ENCODE data around the gene ARPP21. TPM values are rescaled to one million over a fixed set of nuclear protein-coding genes. Genes with fewer than 3 reads are reported as not detected.

The ARPP21 gene
- total RNA-seq, 2 experiments from 2014 or later, result 1.0 to 1.1 TPM

DNA sequence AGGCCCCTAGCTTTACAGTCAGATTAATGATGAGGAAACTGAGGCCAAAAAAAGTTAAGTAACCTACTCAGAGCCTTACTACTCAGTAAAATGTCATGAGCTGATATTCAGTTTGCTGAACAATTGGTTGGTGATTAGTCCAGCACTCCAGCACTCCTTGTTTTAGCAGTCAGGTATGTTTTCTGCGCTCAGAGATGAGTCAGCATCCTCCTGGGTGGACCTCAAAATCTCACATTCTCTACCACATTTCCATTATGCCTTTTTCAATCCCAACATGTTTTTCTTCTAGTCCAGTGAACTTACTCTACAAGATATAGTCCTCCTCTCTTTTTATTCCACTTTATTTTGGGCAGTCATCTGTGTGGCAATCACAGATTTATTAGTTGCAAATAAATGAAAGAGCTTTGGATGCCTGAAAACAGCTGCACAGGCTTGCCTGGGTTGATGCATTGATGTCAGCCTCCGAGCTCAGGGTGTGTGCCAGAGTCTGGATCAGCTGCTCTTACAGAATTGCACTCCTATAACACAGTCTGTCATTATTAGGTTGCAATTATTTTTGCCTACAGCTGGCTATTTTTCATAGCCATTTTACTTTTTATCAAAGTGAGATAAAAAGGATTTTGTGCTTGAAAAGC, 133.2 kb downstream of the ARPP21 start:
- Histone ChIP-seq H3K36me3 (ENCODE audit: insufficient read depth, low read length) (no peaks in the 10 kb centered on the region), H3K4me2 (ENCODE audit: low read length) (no peak overlapping the region), H3K4me1 (ENCODE audit: insufficient read depth, low read length, poor library complexity, severe bottlenecking) (no peaks in the 10 kb centered on the region), H2AFZ (ENCODE audit: low read length) (peak overlapping the region; percentile 11; the same call in 1 of the 2 replicates), H3K27ac (ENCODE audit: low read depth, low read length, poor library complexity, severe bottlenecking) (no peak overlapping the region), H3K4me3 (ENCODE audit: low read depth, low read length, poor library complexity, severe bottlenecking) (no peak overlapping the region), H3K9me2 (ENCODE audit: insufficient read depth, low read length) (no peaks in the 10 kb centered on the region), H4K20me1 (ENCODE audit: insufficient read depth, low read length) (no peaks in the 10 kb centered on the region), H3K79me2 (ENCODE audit: insufficient read depth, low read depth, low read length) (no peaks in the 10 kb centered on the region), H3K9me3 (ENCODE audit: low read length) (no peaks in the 10 kb centered on the region)
- POLR2A ChIA-PET, result interaction anchor here (0.7 to 2.0 kb wide), 3 partner anchors 9 to 271 kb away, joined by 3 to 6 read pairs (median 3); no protein-coding TSS in a partner anchor
- CTCF ChIA-PET (ENCODE audit: unreplicated experiment), result no interaction called here
- no TSS peak for BruUV-seq (replicated peaks)
- intact Hi-C loops (cut with micrococcal nuclease; ENCODE audit: unreplicated experiment), result no loop called here
- no peak for TF ChIP-seq EZH2phosphoT487 (IDR thresholded peaks at IDR 0.05; ENCODE audit: borderline replicate concordance, low read depth, low read length)
- TF ChIP-seq CTCF (conservative IDR thresholded peaks at IDR 0.05; ENCODE audit: low read length), result no peak
- no peak for DNase-seq (ENCODE audit: low spot score)

- CTCF ChIA-PET (ENCODE audit: unreplicated experiment), result no interaction called here
- H3K79me2 ChIP-seq (ENCODE audit: insufficient read depth, low read depth, low read length), result no peaks in the 10 kb centered on the region
- intact Hi-C loops (cut with micrococcal nuclease; ENCODE audit: unreplicated experiment), result no loop called here
- no peak for DNase-seq (ENCODE audit: low spot score)
- H4K20me1 ChIP-seq (ENCODE audit: insufficient read depth, low read length), result no peaks in the 10 kb centered on the region
- H3K4me2 ChIP-seq (ENCODE audit: low read length), result no peak overlapping the region
- H3K27ac ChIP-seq (ENCODE audit: low read depth, low read length, poor library complexity, severe bottlenecking), result no peak overlapping the region
- H2AFZ ChIP-seq (ENCODE audit: low read length), result peak overlapping the region; percentile 11; the same call in 1 of the 2 replicates
- no peaks in the 10 kb centered on the region for H3K4me1 ChIP-seq (ENCODE audit: insufficient read depth, low read length, poor library complexity, severe bottlenecking)
- TF ChIP-seq CTCF (conservative IDR thresholded peaks at IDR 0.05; ENCODE audit: low read length), result no peak
- no peak for TF ChIP-seq EZH2phosphoT487 (IDR thresholded peaks at IDR 0.05; ENCODE audit: borderline replicate concordance, low read depth, low read length)
- no peaks in the 10 kb centered on the region for H3K9me2 ChIP-seq (ENCODE audit: insufficient read depth, low read length)
- no peaks in the 10 kb centered on the region for H3K9me3 ChIP-seq (ENCODE audit: low read length)
- no peak overlapping the region for H3K4me3 ChIP-seq (ENCODE audit: low read depth, low read length, poor library complexity, severe bottlenecking)
- H3K36me3 ChIP-seq (ENCODE audit: insufficient read depth, low read length), result no peaks in the 10 kb centered on the region
- POLR2A ChIA-PET, result interaction anchor here (0.6 to 2.0 kb wide), 3 partner anchors 8 to 93 kb away, joined by 4 to 7 read pairs (median 6); no protein-coding TSS in a partner anchor
- BruUV-seq (replicated peaks), result no TSS peak
Observed at GRCh38 chr3:35773417-35773816, 134.1 kb downstream of the ARPP21 start.

DNA sequence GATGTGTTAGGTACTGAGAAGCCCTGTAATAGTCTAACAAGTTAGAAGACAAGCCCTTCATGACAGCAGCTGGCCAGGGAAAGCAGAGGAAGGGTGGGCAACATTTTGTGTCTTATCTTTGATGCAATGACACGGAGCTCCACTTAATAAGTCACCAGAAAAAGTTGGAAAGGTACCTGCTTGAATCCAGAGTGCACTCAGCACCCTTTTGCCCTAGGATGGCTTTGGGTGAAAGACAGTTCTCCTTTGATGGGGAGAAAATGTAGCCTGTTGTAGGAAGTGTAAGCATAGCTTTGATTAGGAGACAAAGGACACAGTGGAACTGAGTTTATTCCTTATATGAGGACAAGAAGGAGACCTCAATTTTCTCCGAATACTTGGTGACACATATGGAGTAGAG, 137.0 kb downstream of the ARPP21 start:
- no peaks in the 10 kb centered on the region for H3K4me1 ChIP-seq (ENCODE audit: insufficient read depth, low read length, poor library complexity, severe bottlenecking)
- BruUV-seq (replicated peaks), result no TSS peak
- no peaks in the 10 kb centered on the region for H3K79me2 ChIP-seq (ENCODE audit: insufficient read depth, low read depth, low read length)
- H2AFZ ChIP-seq (ENCODE audit: low read length), result no peak overlapping the region; the same call in 1 of the 2 replicates
- no peak overlapping the region for H3K27ac ChIP-seq (ENCODE audit: low read depth, low read length, poor library complexity, severe bottlenecking)
- no peaks in the 10 kb centered on the region for H3K9me3 ChIP-seq (ENCODE audit: low read length)
- no peaks in the 10 kb centered on the region for H3K36me3 ChIP-seq (ENCODE audit: insufficient read depth, low read length)
- no peaks in the 10 kb centered on the region for H4K20me1 ChIP-seq (ENCODE audit: insufficient read depth, low read length)
- no peak overlapping the region for H3K4me3 ChIP-seq (ENCODE audit: low read depth, low read length, poor library complexity, severe bottlenecking)
- POLR2A ChIA-PET, result interaction anchor here (0.7 to 0.8 kb wide), 2 partner anchors 12 to 15 kb away, joined by 3 read pairs; no protein-coding TSS in a partner anchor
- H3K9me2 ChIP-seq (ENCODE audit: insufficient read depth, low read length), result no peaks in the 10 kb centered on the region
- no peak for TF ChIP-seq CTCF (conservative IDR thresholded peaks at IDR 0.05; ENCODE audit: low read length)
- TF ChIP-seq EZH2phosphoT487 (IDR thresholded peaks at IDR 0.05; ENCODE audit: borderline replicate concordance, low read depth, low read length), result no peak
- H3K4me2 ChIP-seq (ENCODE audit: low read length), result no peak overlapping the region
- DNase-seq (ENCODE audit: low spot score), result no peak
- CTCF ChIA-PET (ENCODE audit: unreplicated experiment), result interaction anchor here (1.3 kb wide), 1 partner anchor 25 kb away, joined by 4 read pairs; no protein-coding TSS in a partner anchor
- intact Hi-C loops (cut with micrococcal nuclease; ENCODE audit: unreplicated experiment), result no loop called here

All from OCI-LY7 (cell line).